ENCODE data around the gene SALL3. TPM values are rescaled to one million over a fixed set of nuclear protein-coding genes. Genes with fewer than 3 reads are reported as not detected.

SALL3 gene
- total and polyA plus RNA-seq, 2 experiments from 2014 or later: 16.9 to 39.8 TPM

DNA sequence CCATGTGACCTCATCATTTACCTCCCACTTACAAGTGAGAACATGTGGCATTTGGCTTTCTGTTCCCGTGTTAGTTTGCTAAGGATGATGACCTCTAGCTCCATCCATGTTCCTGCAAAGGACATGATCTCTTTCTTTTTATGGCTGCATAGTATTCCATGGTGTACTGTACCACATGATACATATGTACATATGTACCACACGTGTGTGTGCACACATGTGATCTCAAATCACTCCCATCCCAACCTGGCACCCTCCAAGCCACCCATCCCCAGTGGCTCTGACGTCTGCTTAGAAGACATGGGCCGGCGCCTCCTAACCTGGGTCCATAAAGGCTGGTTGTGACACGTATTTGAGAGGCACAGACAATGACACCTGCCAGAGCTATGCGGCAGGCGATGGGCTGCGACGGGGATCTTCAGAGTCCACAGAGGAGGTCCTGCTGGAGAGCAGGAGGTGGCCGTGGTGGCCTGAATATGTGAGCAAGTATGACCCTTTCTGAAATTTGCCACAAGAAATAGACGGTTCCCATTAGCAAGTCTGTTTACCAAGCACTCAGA lies 8.8 kb upstream of the SALL3 start:
- Histone ChIP-seq H3K27me3 (ENCODE audit: insufficient read depth) (peaks cover 67% of the 10 kb centered on the region), H3K4me2 (no peak overlapping the region), H3F3A (replicated peaks; ENCODE audit: low read depth) (peaks cover 12% of the 10 kb centered on the region), H3K4me1 (ENCODE audit: insufficient read depth) (peaks cover 19% of the 10 kb centered on the region), H3K36me3 (ENCODE audit: insufficient read depth) (no peaks in the 10 kb centered on the region), H2AFZ (no peak overlapping the region), H4K20me1 (replicated peaks; ENCODE audit: insufficient read depth) (peaks cover 5% of the 10 kb centered on the region; the same call in 1 of the 2 replicates), H3K27ac (ENCODE audit: low read depth) (no peak overlapping the region), H3K4me3 (no peak overlapping the region), H3K9me2 (ENCODE audit: insufficient read depth) (no peaks in the 10 kb centered on the region), H3K79me2 (replicated peaks; ENCODE audit: insufficient read depth) (no peaks in the 10 kb centered on the region)
- Mint-ChIP-seq H3K27ac (no peak overlapping the region), H3K4me3 (no peak overlapping the region), H3K27me3 (ENCODE audit: insufficient read depth, low read depth, poor library complexity) (peaks cover 59% of the 10 kb centered on the region), H3K4me1 (peaks cover 17% of the 10 kb centered on the region), H3K36me3 (ENCODE audit: low read depth) (peaks cover 3% of the 10 kb centered on the region; the same call in 2 of the 3 replicates), H3K9me3 (peaks cover 42% of the 10 kb centered on the region)
- no peak for DNase-seq (ENCODE audit: low spot score)
- TF ChIP-seq STAT1 (IDR thresholded peaks at IDR 0.05; ENCODE audit: unreplicated experiment): no peak
- TF ChIP-seq ZNF114 (CRISPR knock-in tag; IDR thresholded peaks at IDR 0.05): no peak
- no peak for TF ChIP-seq EZH2 (IDR thresholded peaks at IDR 0.05; ENCODE audit: low read depth, unreplicated experiment)
- TF ChIP-seq EZH2phosphoT487 (IDR thresholded peaks at IDR 0.05; ENCODE audit: unreplicated experiment): no peak
- TF ChIP-seq, protein P1, sequence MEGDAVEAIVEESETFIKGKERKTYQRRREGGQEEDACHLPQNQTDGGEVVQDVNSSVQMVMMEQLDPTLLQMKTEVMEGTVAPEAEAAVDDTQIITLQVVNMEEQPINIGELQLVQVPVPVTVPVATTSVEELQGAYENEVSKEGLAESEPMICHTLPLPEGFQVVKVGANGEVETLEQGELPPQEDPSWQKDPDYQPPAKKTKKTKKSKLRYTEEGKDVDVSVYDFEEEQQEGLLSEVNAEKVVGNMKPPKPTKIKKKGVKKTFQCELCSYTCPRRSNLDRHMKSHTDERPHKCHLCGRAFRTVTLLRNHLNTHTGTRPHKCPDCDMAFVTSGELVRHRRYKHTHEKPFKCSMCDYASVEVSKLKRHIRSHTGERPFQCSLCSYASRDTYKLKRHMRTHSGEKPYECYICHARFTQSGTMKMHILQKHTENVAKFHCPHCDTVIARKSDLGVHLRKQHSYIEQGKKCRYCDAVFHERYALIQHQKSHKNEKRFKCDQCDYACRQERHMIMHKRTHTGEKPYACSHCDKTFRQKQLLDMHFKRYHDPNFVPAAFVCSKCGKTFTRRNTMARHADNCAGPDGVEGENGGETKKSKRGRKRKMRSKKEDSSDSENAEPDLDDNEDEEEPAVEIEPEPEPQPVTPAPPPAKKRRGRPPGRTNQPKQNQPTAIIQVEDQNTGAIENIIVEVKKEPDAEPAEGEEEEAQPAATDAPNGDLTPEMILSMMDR (conservative IDR thresholded peaks at IDR 0.05; ENCODE audit: low read depth in 2 of 2): no peak
- TF ChIP-seq NANOG (IDR thresholded peaks at IDR 0.05; ENCODE audit: borderline replicate concordance): no peak
- no peak for TF ChIP-seq ZNF331 (CRISPR knock-in tag; IDR thresholded peaks at IDR 0.05; ENCODE audit: low read depth)
- TF ChIP-seq, protein P2, sequence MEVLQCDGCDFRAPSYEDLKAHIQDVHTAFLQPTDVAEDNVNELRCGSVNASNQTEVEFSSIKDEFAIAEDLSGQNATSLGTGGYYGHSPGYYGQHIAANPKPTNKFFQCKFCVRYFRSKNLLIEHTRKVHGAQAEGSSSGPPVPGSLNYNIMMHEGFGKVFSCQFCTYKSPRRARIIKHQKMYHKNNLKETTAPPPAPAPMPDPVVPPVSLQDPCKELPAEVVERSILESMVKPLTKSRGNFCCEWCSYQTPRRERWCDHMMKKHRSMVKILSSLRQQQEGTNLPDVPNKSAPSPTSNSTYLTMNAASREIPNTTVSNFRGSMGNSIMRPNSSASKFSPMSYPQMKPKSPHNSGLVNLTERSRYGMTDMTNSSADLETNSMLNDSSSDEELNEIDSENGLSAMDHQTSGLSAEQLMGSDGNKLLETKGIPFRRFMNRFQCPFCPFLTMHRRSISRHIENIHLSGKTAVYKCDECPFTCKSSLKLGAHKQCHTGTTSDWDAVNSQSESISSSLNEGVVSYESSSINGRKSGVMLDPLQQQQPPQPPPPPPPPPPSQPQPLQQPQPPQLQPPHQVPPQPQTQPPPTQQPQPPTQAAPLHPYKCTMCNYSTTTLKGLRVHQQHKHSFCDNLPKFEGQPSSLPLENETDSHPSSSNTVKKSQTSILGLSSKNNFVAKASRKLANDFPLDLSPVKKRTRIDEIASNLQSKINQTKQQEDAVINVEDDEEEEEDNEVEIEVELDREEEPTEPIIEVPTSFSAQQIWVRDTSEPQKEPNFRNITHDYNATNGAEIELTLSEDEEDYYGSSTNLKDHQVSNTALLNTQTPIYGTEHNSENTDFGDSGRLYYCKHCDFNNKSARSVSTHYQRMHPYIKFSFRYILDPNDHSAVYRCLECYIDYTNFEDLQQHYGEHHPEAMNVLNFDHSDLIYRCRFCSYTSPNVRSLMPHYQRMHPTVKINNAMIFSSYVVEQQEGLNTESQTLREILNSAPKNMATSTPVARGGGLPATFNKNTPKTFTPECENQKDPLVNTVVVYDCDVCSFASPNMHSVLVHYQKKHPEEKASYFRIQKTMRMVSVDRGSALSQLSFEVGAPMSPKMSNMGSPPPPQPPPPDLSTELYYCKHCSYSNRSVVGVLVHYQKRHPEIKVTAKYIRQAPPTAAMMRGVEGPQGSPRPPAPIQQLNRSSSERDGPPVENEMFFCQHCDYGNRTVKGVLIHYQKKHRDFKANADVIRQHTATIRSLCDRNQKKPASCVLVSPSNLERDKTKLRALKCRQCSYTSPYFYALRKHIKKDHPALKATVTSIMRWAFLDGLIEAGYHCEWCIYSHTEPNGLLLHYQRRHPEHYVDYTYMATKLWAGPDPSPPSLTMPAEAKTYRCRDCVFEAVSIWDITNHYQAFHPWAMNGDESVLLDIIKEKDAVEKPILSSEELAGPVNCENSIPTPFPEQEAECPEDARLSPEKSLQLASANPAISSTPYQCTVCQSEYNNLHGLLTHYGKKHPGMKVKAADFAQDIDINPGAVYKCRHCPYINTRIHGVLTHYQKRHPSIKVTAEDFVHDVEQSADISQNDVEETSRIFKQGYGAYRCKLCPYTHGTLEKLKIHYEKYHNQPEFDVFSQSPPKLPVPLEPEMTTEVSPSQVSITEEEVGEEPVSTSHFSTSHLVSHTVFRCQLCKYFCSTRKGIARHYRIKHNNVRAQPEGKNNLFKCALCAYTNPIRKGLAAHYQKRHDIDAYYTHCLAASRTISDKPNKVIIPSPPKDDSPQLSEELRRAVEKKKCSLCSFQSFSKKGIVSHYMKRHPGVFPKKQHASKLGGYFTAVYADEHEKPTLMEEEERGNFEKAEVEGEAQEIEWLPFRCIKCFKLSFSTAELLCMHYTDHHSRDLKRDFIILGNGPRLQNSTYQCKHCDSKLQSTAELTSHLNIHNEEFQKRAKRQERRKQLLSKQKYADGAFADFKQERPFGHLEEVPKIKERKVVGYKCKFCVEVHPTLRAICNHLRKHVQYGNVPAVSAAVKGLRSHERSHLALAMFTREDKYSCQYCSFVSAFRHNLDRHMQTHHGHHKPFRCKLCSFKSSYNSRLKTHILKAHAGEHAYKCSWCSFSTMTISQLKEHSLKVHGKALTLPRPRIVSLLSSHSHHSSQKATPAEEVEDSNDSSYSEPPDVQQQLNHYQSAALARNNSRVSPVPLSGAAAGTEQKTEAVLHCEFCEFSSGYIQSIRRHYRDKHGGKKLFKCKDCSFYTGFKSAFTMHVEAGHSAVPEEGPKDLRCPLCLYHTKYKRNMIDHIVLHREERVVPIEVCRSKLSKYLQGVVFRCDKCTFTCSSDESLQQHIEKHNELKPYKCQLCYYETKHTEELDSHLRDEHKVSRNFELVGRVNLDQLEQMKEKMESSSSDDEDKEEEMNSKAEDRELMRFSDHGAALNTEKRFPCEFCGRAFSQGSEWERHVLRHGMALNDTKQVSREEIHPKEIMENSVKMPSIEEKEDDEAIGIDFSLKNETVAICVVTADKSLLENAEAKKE (CRISPR knock-in tag; IDR thresholded peaks at IDR 0.05): no peak
- no peak for ATAC-seq

Data from GM23338 (cell line).